GM19035 (cell line): ENCODE data around the gene TNRC6C.
A peak's percentile ranks its signal among the peaks of the same experiment; 100 is the strongest.
"Not testable (repeated sequence)": the region's sequence is repeated elsewhere in the genome, so short reads cannot be mapped to it uniquely, and the experiment has no call there.

ENCODE experiments used
- ATAC-seq: cut with Tn5 transposase; IDR thresholded peaks from one replicate; pipeline ENCODE4 v1.9.1; 2021; ENCODE audit not compliant: unreplicated experiment

TNRC6C gene

GRCh38 chr17:78132767-78133178 is 174.3 kb downstream of the TNRC6C start:
- ATAC-seq: no peak

GRCh38 chr17:78133179-78133951 is 174.9 kb downstream of the TNRC6C start:
- no peak for ATAC-seq

GRCh38 chr17:78133971-78134898 is 175.7 kb downstream of the TNRC6C start:
- ATAC-seq: no peak

GRCh38 chr17:78134899-78135385 is 176.4 kb downstream of the TNRC6C start:
- ATAC-seq: no peak

- ATAC-seq: no peak
Observed at GRCh38 chr17:78135858-78136500, 177.5 kb downstream of the TNRC6C start.

- ATAC-seq: no peak
Observed at GRCh38 chr17:78137392-78138203, 179.1 kb downstream of the TNRC6C start.

GRCh38 chr17:78138204-78139060 is 179.9 kb downstream of the TNRC6C start:
- ATAC-seq: no peak

GRCh38 chr17:78139861-78140168 is 181.3 kb downstream of the TNRC6C start:
- ATAC-seq: not testable (repeated sequence)

- peak; percentile 81 for ATAC-seq
Observed at GRCh38 chr17:78140169-78141051, 181.9 kb downstream of the TNRC6C start.

GRCh38 chr17:78141437-78142118 is 183.1 kb downstream of the TNRC6C start:
- ATAC-seq: no peak

- no peak for ATAC-seq
Observed at GRCh38 chr17:78142119-78142861, 183.8 kb downstream of the TNRC6C start.

GRCh38 chr17:78143214-78144146 is 185.0 kb downstream of the TNRC6C start:
- ATAC-seq: no peak

GRCh38 chr17:78144147-78144719 is 185.7 kb downstream of the TNRC6C start:
- ATAC-seq: no peak

- ATAC-seq: no peak
Observed at GRCh38 chr17:78144736-78145641, 186.5 kb downstream of the TNRC6C start.

- no peak for ATAC-seq
Observed at GRCh38 chr17:78146471-78146869, 188.0 kb downstream of the TNRC6C start.
